Mucosa of stomach (tissue), 1 donor: ENCODE data around the gene BLNK.
"Not testable (repeated sequence)": the region's sequence is repeated elsewhere in the genome, so short reads cannot be mapped to it uniquely, and the experiment has no call there.

Experiments used
- H3K27me3 ChIP-seq: one replicate; pipeline ENCODE4 v1.7.0; 2013; ENCODE audit warnings: mild to moderate bottlenecking, low read length; ENCODE audit not compliant: control insufficient read depth, insufficient read depth
- H3K36me3 ChIP-seq: one replicate; pipeline ENCODE4 v1.7.0; 2013; ENCODE audit warnings: low read length; ENCODE audit not compliant: control insufficient read depth, insufficient read depth
- H3K4me1 ChIP-seq: one replicate; pipeline ENCODE4 v1.7.0; 2013; ENCODE audit warnings: mild to moderate bottlenecking, low read length; ENCODE audit not compliant: control insufficient read depth, insufficient read depth
- H3K4me3 ChIP-seq: one replicate; pipeline ENCODE4 v1.7.0; 2013; ENCODE audit warnings: low read length
- H3K9ac ChIP-seq: one replicate; pipeline ENCODE4 v1.7.0; 2013; ENCODE audit warnings: mild to moderate bottlenecking, low read length, moderate library complexity
- H3K9me3 ChIP-seq: one replicate; pipeline ENCODE4 v1.7.0; 2013; ENCODE audit warnings: mild to moderate bottlenecking, low read length, moderate library complexity; ENCODE audit not compliant: control insufficient read depth
- donor health status: Pancreatic carcinoma.

BLNK gene

DNA sequence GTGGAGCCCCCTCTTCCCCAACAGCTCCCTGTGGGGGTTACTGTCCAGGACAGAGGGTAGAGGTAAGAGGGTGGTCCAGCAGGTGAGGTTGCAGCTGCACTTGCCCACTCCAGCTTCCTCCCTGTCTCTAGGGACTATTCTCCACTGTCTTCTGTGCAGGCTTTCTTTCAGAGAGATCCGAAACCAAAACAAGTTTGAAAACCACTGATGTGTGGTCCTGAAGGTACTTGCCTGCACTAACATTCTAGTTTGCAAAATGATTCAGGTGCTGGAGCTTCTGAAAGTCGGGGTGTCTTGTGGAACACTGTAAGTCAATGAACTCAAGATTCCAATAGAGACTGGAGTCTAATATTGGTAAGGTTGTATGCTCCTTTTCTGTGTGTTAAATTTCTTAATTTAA is 63.1 kb downstream of the BLNK start:
- Histone ChIP-seq H3K9me3 (no peaks in the 10 kb centered on the region), H3K36me3 (no peaks in the 10 kb centered on the region), H3K27me3 (no peaks in the 10 kb centered on the region), H3K4me3 (no peak overlapping the region), H3K4me1 (no peaks in the 10 kb centered on the region), H3K9ac (no peak overlapping the region)

- H3K36me3 ChIP-seq: no peaks in the 10 kb centered on the region
Measured at GRCh38 chr10:96205580-96205979, 65.8 kb downstream of the BLNK start.

GRCh38 chr10:96201525-96201924 is 69.8 kb downstream of the BLNK start:
- H3K9me3 ChIP-seq: no peaks in the 10 kb centered on the region
- H3K4me3 ChIP-seq: no peak overlapping the region
- no peaks in the 10 kb centered on the region for H3K27me3 ChIP-seq
- H3K36me3 ChIP-seq: no peaks in the 10 kb centered on the region
- H3K4me1 ChIP-seq: no peaks in the 10 kb centered on the region
- H3K9ac ChIP-seq: no peak overlapping the region

More at GRCh38 chr10:96205580-96205979, 65.8 kb downstream of the BLNK start:
- H3K4me1 ChIP-seq: no peaks in the 10 kb centered on the region
- H3K9me3 ChIP-seq: no peaks in the 10 kb centered on the region
- H3K27me3 ChIP-seq: no peaks in the 10 kb centered on the region
- no peak overlapping the region for H3K4me3 ChIP-seq
- no peak overlapping the region for H3K9ac ChIP-seq

GRCh38 chr10:96189505-96189904 is 81.9 kb downstream of the BLNK start:
- H3K9me3 ChIP-seq: not testable (repeated sequence)

DNA sequence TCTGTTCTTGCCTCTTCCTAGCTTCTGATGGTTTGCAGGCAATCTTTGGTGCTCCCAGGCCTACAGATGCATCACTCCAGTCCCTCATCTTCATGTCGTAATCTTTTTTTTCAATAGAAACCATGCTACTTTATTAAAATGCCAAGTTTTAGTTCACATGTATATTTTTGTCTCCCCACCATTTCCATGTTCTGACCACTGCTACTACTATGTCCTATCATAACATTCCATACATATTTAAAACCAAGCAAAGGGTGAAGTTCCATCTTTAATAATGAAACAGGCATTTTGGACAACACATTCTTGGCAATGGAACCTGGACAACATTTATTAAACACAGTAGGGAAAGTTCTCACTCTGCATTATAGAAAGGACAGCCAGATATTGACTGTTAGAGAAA is 82.5 kb downstream of the BLNK start:
- H3K27me3 ChIP-seq: no peaks in the 10 kb centered on the region
- no peak overlapping the region for H3K4me3 ChIP-seq
- H3K4me1 ChIP-seq: no peaks in the 10 kb centered on the region
- no peaks in the 10 kb centered on the region for H3K9me3 ChIP-seq
- H3K36me3 ChIP-seq: no peaks in the 10 kb centered on the region
- H3K9ac ChIP-seq: no peak overlapping the region

More at GRCh38 chr10:96189505-96189904, 81.9 kb downstream of the BLNK start:
- H3K36me3 ChIP-seq, H3K9ac ChIP-seq, H3K4me1 ChIP-seq, H3K4me3 ChIP-seq, H3K27me3 ChIP-seq: not testable (repeated sequence)

- Histone ChIP-seq H3K27me3 (no peaks in the 10 kb centered on the region), H3K9me3 (no peaks in the 10 kb centered on the region), H3K4me3 (no peak overlapping the region), H3K4me1 (no peaks in the 10 kb centered on the region), H3K36me3 (no peaks in the 10 kb centered on the region), H3K9ac (no peak overlapping the region)
Measured at GRCh38 chr10:96188421-96188820, 82.9 kb downstream of the BLNK start.

GRCh38 chr10:96176985-96177384 is 94.4 kb downstream of the BLNK start:
- Histone ChIP-seq H3K4me1 (no peaks in the 10 kb centered on the region), H3K36me3 (no peaks in the 10 kb centered on the region), H3K9ac (no peak overlapping the region), H3K9me3 (peaks cover 3% of the 10 kb centered on the region), H3K27me3 (no peaks in the 10 kb centered on the region), H3K4me3 (no peak overlapping the region)

DNA sequence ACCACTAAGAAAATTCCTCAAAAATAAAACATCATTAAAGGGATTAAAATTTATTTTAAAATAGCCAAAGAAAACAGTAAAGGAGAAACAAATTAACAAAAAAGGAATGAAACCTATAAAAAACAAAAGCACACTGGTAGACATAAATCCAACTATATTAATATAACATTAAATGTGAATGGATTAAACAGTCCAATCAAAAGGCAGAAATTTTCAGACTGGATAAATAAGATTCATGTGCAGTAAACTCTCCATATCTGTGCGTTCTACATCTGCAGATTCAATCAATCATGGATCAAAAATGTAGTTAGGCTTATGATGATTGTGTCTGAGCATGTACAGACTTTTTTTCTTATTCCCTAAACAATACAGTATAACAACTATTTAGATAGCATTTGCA is 98.7 kb downstream of the BLNK start:
- no peak overlapping the region for H3K4me3 ChIP-seq
- H3K27me3 ChIP-seq: no peaks in the 10 kb centered on the region
- H3K4me1 ChIP-seq: no peaks in the 10 kb centered on the region
- peaks cover 3% of the 10 kb centered on the region for H3K9me3 ChIP-seq
- no peak overlapping the region for H3K9ac ChIP-seq
- no peaks in the 10 kb centered on the region for H3K36me3 ChIP-seq

DNA sequence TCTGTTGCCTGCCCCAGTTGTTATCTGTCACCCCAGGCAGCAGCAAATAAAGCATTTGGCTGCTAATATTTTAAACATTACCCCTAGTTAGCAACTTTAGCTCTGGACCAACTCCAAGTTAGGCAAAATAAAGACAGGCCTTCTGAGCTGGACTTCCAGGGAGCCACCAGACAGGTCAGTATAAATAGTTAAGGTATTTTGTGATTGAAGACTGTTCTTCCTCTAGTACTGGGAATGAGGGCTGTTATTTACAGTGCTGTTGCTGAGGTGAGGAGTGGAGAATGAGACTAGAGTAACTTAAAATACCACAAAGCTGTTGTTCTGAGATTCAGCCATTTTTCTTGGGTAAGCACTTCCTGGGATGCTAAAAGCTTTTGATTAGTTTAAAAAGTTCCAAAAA is 101.1 kb downstream of the BLNK start:
- no peak overlapping the region for H3K4me3 ChIP-seq
- no peaks in the 10 kb centered on the region for H3K9me3 ChIP-seq
- H3K4me1 ChIP-seq: no peaks in the 10 kb centered on the region
- no peaks in the 10 kb centered on the region for H3K27me3 ChIP-seq
- no peak overlapping the region for H3K9ac ChIP-seq
- no peaks in the 10 kb centered on the region for H3K36me3 ChIP-seq

DNA sequence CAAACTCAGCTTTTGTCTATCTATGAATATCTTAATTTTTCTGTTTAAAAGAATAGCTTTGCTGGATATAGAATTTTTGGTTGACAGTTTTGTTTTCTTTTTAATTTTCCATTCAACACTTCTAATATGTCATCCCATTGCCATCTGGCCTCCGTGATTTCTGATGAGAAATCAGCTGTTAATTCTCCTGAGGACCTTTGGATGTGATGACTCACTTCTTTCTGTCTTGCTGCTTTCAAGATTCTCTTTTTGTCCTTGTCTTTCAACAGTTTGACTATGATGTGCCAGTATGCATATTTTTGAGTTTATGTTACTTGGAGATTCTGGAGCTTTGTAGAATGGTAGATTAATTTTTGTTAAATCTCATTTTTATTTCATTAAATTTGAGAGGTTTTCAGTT is 102.8 kb downstream of the BLNK start:
- Histone ChIP-seq H3K4me1 (no peaks in the 10 kb centered on the region), H3K36me3 (no peaks in the 10 kb centered on the region), H3K9ac (no peak overlapping the region), H3K27me3 (no peaks in the 10 kb centered on the region), H3K9me3 (no peaks in the 10 kb centered on the region), H3K4me3 (no peak overlapping the region)

DNA sequence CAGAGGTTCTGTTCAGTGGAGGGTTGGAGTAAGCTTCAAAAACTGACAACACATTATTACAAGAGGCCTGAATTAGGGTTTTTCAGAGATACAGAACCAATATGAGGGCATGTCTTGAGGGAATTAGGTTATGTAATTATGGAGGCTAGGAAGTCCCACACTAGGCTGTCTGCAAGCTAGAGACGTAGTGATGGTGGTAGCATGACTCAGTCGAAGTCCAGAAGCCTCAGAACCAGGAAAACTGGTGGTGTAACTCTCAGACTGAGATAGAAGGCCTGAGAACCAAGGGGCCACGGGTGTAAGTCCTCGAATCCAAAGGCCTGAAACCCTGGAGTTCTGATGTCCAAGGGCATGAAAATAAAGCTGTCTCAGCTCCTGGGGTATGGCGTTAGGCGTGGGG is 105.6 kb downstream of the BLNK start:
- Histone ChIP-seq H3K4me1 (no peaks in the 10 kb centered on the region), H3K36me3 (no peaks in the 10 kb centered on the region), H3K9ac (no peak overlapping the region), H3K9me3 (no peaks in the 10 kb centered on the region), H3K4me3 (no peak overlapping the region), H3K27me3 (no peaks in the 10 kb centered on the region)

GRCh38 chr10:96153070-96153469 is 118.3 kb downstream of the BLNK start:
- Histone ChIP-seq H3K4me1 (no peaks in the 10 kb centered on the region), H3K27me3 (no peaks in the 10 kb centered on the region), H3K9ac (no peak overlapping the region), H3K4me3 (no peak overlapping the region), H3K9me3 (no peaks in the 10 kb centered on the region), H3K36me3 (peaks cover 6% of the 10 kb centered on the region)

GRCh38 chr10:96152437-96152836 is 118.9 kb downstream of the BLNK start:
- H3K4me3 ChIP-seq: no peak overlapping the region
- no peaks in the 10 kb centered on the region for H3K9me3 ChIP-seq
- peaks cover 6% of the 10 kb centered on the region for H3K36me3 ChIP-seq
- H3K4me1 ChIP-seq: no peaks in the 10 kb centered on the region
- H3K27me3 ChIP-seq: no peaks in the 10 kb centered on the region
- no peak overlapping the region for H3K9ac ChIP-seq
